Stimulated activated naive B cell treated with anti-CD40 and anti-IgM and Interleukin-4, amounts not matched to agents 10 μg/mL and 1 μg/mL and 100 μg/mL, for 72 hours (primary cell): ENCODE measurements around the gene SMURF2.
"Not testable (repeated sequence)": the region's sequence is repeated elsewhere in the genome, so short reads cannot be mapped to it uniquely, and the experiment has no call there.

Experiments used
- ATAC-seq, 2 donors: fragments of 150-1000 bp; cut with Tn5 transposase; replicated peaks; 2 replicates each; pipeline ENCODE4 v1.10.0; 2021; ENCODE audit warnings: moderate library complexity in 1 of 2
- DNase-seq: peaks from one replicate; pipeline ENCODE4 v3.0.0; 2021
- H3K27ac Mint-ChIP-seq: one replicate; pipeline ENCODE4 v1.8.0; 2022; ENCODE audit warnings: mild to moderate bottlenecking, mixed read lengths
- H3K27me3 Mint-ChIP-seq, 2 donors: one replicate each; pipeline ENCODE4 v1.8.0; 2022; ENCODE audit warnings: mixed read lengths in 2 of 2
- H3K36me3 Mint-ChIP-seq, 2 donors: one replicate each; pipeline ENCODE4 v1.8.0; 2022; ENCODE audit warnings: mixed read lengths in 2 of 2, mild to moderate bottlenecking in 1 of 2
- H3K4me1 Mint-ChIP-seq, 2 donors: one replicate each; pipeline ENCODE4 v1.8.0; 2022; ENCODE audit warnings: mixed read lengths in 2 of 2, mild to moderate bottlenecking in 1 of 2
- H3K4me3 Mint-ChIP-seq, 2 donors: one replicate each; pipeline ENCODE4 v1.8.0; 2022; ENCODE audit warnings: mild to moderate bottlenecking in 2 of 2, mixed read lengths in 2 of 2, moderate library complexity in 1 of 2
- H3K9me3 Mint-ChIP-seq, 2 donors: one replicate each; pipeline ENCODE4 v1.8.0; 2022; ENCODE audit warnings: mixed read lengths in 2 of 2, mild to moderate bottlenecking in 1 of 2

SMURF2 gene

GRCh38 chr17:64630309-64631223 lies 31.5 kb downstream of the SMURF2 start:
- no peak overlapping the region for H3K4me3 Mint-ChIP-seq
- peaks cover 0 to 3% of the 10 kb centered on the region in 2 donors for H3K9me3 Mint-ChIP-seq
- H3K27me3 Mint-ChIP-seq, result no peaks in the 10 kb centered on the region
- ATAC-seq (no peak), DNase-seq (no peak)
- peaks cover 4 to 7% of the 10 kb centered on the region in 2 donors for H3K36me3 Mint-ChIP-seq
- peaks cover 31 to 68% of the 10 kb centered on the region in 2 donors for H3K4me1 Mint-ChIP-seq
- H3K27ac Mint-ChIP-seq, result no peak overlapping the region

- no peaks in the 10 kb centered on the region for H3K9me3 Mint-ChIP-seq
- no peak overlapping the region for H3K27ac Mint-ChIP-seq
- H3K4me3 Mint-ChIP-seq, result no peak overlapping the region
- H3K4me1 Mint-ChIP-seq, result peaks cover 25 to 53% of the 10 kb centered on the region in 2 donors
- ATAC-seq, result peak; percentile 73 to 94
- no peak for DNase-seq
- H3K36me3 Mint-ChIP-seq, result peaks cover 2 to 5% of the 10 kb centered on the region in 2 donors
- no peaks in the 10 kb centered on the region for H3K27me3 Mint-ChIP-seq
Measured at GRCh38 chr17:64628641-64629040, 33.5 kb downstream of the SMURF2 start.

GRCh38 chr17:64627797-64628196 lies 34.3 kb downstream of the SMURF2 start:
- no peaks in the 10 kb centered on the region for H3K27me3 Mint-ChIP-seq
- no peak overlapping the region for H3K27ac Mint-ChIP-seq
- no peaks in the 10 kb centered on the region for H3K9me3 Mint-ChIP-seq
- H3K36me3 Mint-ChIP-seq, result peaks cover 0 to 9% of the 10 kb centered on the region in 2 donors
- ATAC-seq (no peak), DNase-seq (no peak)
- H3K4me3 Mint-ChIP-seq, result no peak overlapping the region
- peaks cover 32 to 57% of the 10 kb centered on the region in 2 donors for H3K4me1 Mint-ChIP-seq

GRCh38 chr17:64626827-64627226 lies 35.3 kb downstream of the SMURF2 start:
- no peak for DNase-seq
- Mint-ChIP-seq H3K4me1 (peaks cover 34 to 54% of the 10 kb centered on the region in 2 donors), H3K4me3 (no peak overlapping the region), H3K36me3 (peaks cover 0 to 9% of the 10 kb centered on the region in 2 donors), H3K27ac (no peak overlapping the region), H3K27me3 (no peaks in the 10 kb centered on the region), H3K9me3 (no peaks in the 10 kb centered on the region)
- ATAC-seq, result no peak

- Mint-ChIP-seq H3K4me3 (no peak overlapping the region), H3K27ac (no peak overlapping the region), H3K36me3 (peaks cover 0 to 9% of the 10 kb centered on the region in 2 donors), H3K9me3 (no peaks in the 10 kb centered on the region), H3K27me3 (no peaks in the 10 kb centered on the region), H3K4me1 (peaks cover 25 to 41% of the 10 kb centered on the region in 2 donors)
- ATAC-seq, result no peak
- DNase-seq, result no peak
Measured at GRCh38 chr17:64625541-64625940, 36.6 kb downstream of the SMURF2 start.

GRCh38 chr17:64622931-64623654 lies 39.0 kb downstream of the SMURF2 start:
- H3K27me3 Mint-ChIP-seq, result no peaks in the 10 kb centered on the region
- DNase-seq (no peak), ATAC-seq (no peak)
- H3K27ac Mint-ChIP-seq, result no peak overlapping the region
- H3K4me1 Mint-ChIP-seq, result peaks cover 21 to 24% of the 10 kb centered on the region in 2 donors
- no peaks in the 10 kb centered on the region for H3K9me3 Mint-ChIP-seq
- H3K4me3 Mint-ChIP-seq, result no peak overlapping the region
- peaks cover 0 to 9% of the 10 kb centered on the region in 2 donors for H3K36me3 Mint-ChIP-seq

GRCh38 chr17:64621772-64622171 lies 40.3 kb downstream of the SMURF2 start:
- Mint-ChIP-seq H3K9me3 (no peaks in the 10 kb centered on the region), H3K4me3 (no peak overlapping the region), H3K36me3 (peaks cover 0 to 9% of the 10 kb centered on the region in 2 donors), H3K27me3 (no peaks in the 10 kb centered on the region), H3K4me1 (peaks cover 15 to 16% of the 10 kb centered on the region in 2 donors), H3K27ac (no peak overlapping the region)
- ATAC-seq, result no peak
- DNase-seq, result no peak

- Mint-ChIP-seq H3K9me3 (no peaks in the 10 kb centered on the region), H3K4me1 (peaks cover 23 to 31% of the 10 kb centered on the region in 2 donors), H3K27ac (no peak overlapping the region), H3K4me3 (no peak overlapping the region), H3K27me3 (no peaks in the 10 kb centered on the region), H3K36me3 (peaks cover 0 to 4% of the 10 kb centered on the region in 2 donors)
- DNase-seq (no peak), ATAC-seq (no peak)
Measured at GRCh38 chr17:64618848-64619247, 43.3 kb downstream of the SMURF2 start.

GRCh38 chr17:64617125-64617780 lies 44.9 kb downstream of the SMURF2 start:
- Mint-ChIP-seq H3K27ac (no peak overlapping the region), H3K4me1 (peaks cover 16 to 27% of the 10 kb centered on the region in 2 donors)
- no peak for ATAC-seq

GRCh38 chr17:64615028-64615677 lies 47.0 kb downstream of the SMURF2 start:
- no peaks in the 10 kb centered on the region for H3K27me3 Mint-ChIP-seq
- no peak overlapping the region for H3K27ac Mint-ChIP-seq
- ATAC-seq (no peak), DNase-seq (no peak)
- no peaks in the 10 kb centered on the region for H3K9me3 Mint-ChIP-seq
- peaks cover 16 to 27% of the 10 kb centered on the region in 2 donors for H3K4me1 Mint-ChIP-seq
- peaks cover 0 to 3% of the 10 kb centered on the region in 2 donors for H3K36me3 Mint-ChIP-seq
- no peak overlapping the region for H3K4me3 Mint-ChIP-seq

More at GRCh38 chr17:64617125-64617780, 44.9 kb downstream of the SMURF2 start:
- no peak for DNase-seq
- H3K9me3 Mint-ChIP-seq, result no peaks in the 10 kb centered on the region
- no peaks in the 10 kb centered on the region for H3K27me3 Mint-ChIP-seq
- peaks cover 0 to 3% of the 10 kb centered on the region in 2 donors for H3K36me3 Mint-ChIP-seq
- no peak overlapping the region for H3K4me3 Mint-ChIP-seq

GRCh38 chr17:64614266-64615027 lies 47.7 kb downstream of the SMURF2 start:
- Mint-ChIP-seq H3K9me3 (no peaks in the 10 kb centered on the region), H3K27ac (no peak overlapping the region), H3K4me1 (peaks cover 16 to 29% of the 10 kb centered on the region in 2 donors), H3K27me3 (no peaks in the 10 kb centered on the region), H3K4me3 (no peak overlapping the region), H3K36me3 (peaks cover 0 to 3% of the 10 kb centered on the region in 2 donors)
- ATAC-seq (no peak), DNase-seq (no peak)

- Mint-ChIP-seq H3K9me3 (no peaks in the 10 kb centered on the region), H3K36me3 (peaks cover 0 to 3% of the 10 kb centered on the region in 2 donors), H3K4me3 (no peak overlapping the region), H3K27me3 (no peaks in the 10 kb centered on the region), H3K4me1 (peaks cover 19 to 41% of the 10 kb centered on the region in 2 donors), H3K27ac (no peak overlapping the region)
- DNase-seq (no peak), ATAC-seq (no peak)
Measured at GRCh38 chr17:64611369-64611768, 50.7 kb downstream of the SMURF2 start.

GRCh38 chr17:64610244-64610643 lies 51.9 kb downstream of the SMURF2 start:
- not testable (repeated sequence) for ATAC-seq, H3K27me3 Mint-ChIP-seq, H3K36me3 Mint-ChIP-seq, H3K9me3 Mint-ChIP-seq, H3K27ac Mint-ChIP-seq, DNase-seq, H3K4me3 Mint-ChIP-seq
- H3K4me1 Mint-ChIP-seq, result peaks cover 17 to 39% of the 10 kb centered on the region in 2 donors
